H1 (cell line): Measurements from ENCODE around the gene SLC5A9. TPM values are rescaled to one million over a fixed set of nuclear protein-coding genes. Genes with fewer than 3 reads are reported as not detected.

Source experiments
- CTCF ChIA-PET: fragments of 300-600 bp; sonication (Branson Sonifier 250); formaldehyde crosslinking; loops from one replicate; lab custom pipeline; 2021; ENCODE audit not compliant: partially characterized antibody; lab: Charles Lee
- POLR2A ChIA-PET: fragments of 300-600 bp; sonication (Branson Sonifier 250); formaldehyde crosslinking; loops from one replicate; lab custom pipeline; 2021; ENCODE audit warnings: inconsistent platforms; ENCODE audit not compliant: partially characterized antibody; lab: Charles Lee
- DNase-seq, 2 experiments: peaks; one replicate each; pipeline versions ENCODE4 v3.0.0 to v3.0.0-alpha.2; 2010 to 2022; ENCODE audit warnings: low spot score in 2 of 2, low read depth in 1 of 2, mixed read lengths in 1 of 2
- FAIRE-seq: peaks from 2 replicates; lab custom pipeline; 2011; peaks lifted over from hg19 to GRCh38; lab: Jason Lieb, UNC
- H2AFZ ChIP-seq: 2 replicates; pipeline ENCODE4 v1.8.1; 2012; ENCODE audit warnings: low read length, inconsistent platforms
- H2AK5ac ChIP-seq: 2 replicates; pipeline ENCODE4 v1.6.1; 2013; ENCODE audit warnings: low read depth, low read length
- H2BK120ac ChIP-seq: replicated peaks from 2 replicates; pipeline ENCODE3; 2013; ENCODE audit warnings: low read depth, low read length, inconsistent platforms
- H2BK12ac ChIP-seq: 2 replicates; pipeline ENCODE4 v1.6.1; 2013; ENCODE audit warnings: low read depth, low read length
- H2BK15ac ChIP-seq: 2 replicates; pipeline ENCODE4 v1.6.1; 2013; ENCODE audit warnings: low read length
- H2BK20ac ChIP-seq: 2 replicates; pipeline ENCODE4 v1.6.1; 2013; ENCODE audit warnings: low read length
- H2BK5ac ChIP-seq: 2 replicates; pipeline ENCODE4 v1.6.1; 2013; ENCODE audit warnings: low read depth, low read length
- H3K14ac ChIP-seq: 2 replicates; pipeline ENCODE4 v1.6.1; 2013; ENCODE audit warnings: inconsistent platforms; ENCODE audit not compliant: insufficient read length
- H3K18ac ChIP-seq: 2 replicates; pipeline ENCODE4 v1.6.1; 2013; ENCODE audit warnings: low read length; ENCODE audit errors: extremely low read depth
- H3K23ac ChIP-seq: 2 replicates; pipeline ENCODE4 v1.6.1; 2013; ENCODE audit warnings: inconsistent platforms; ENCODE audit not compliant: insufficient read length
- H3K23me2 ChIP-seq: 2 replicates; pipeline ENCODE4 v1.6.1; 2013; ENCODE audit warnings: low read depth, low read length
- H3K27ac ChIP-seq: 2 replicates; pipeline ENCODE4 v1.6.1; 2011; ENCODE audit warnings: low read depth, low read length, inconsistent platforms
- H3K27me3 ChIP-seq, 4 experiments: replicated peaks in 1 of 4; 1 replicate in 1 of 4; 2 replicates in 3 of 4; pipeline versions ENCODE4 v1.6.1 to v1.8.1; 2011 to 2013; ENCODE audit warnings: low read length in 3 of 4, mild to moderate bottlenecking in 3 of 4, inconsistent platforms in 2 of 4, mixed read lengths in 2 of 4, moderate library complexity in 1 of 4; ENCODE audit not compliant: control insufficient read depth in 3 of 4, insufficient read depth in 3 of 4; ENCODE audit errors: extremely low read depth in 1 of 4
- H3K36me3 ChIP-seq, 4 experiments: 2 replicates each; pipeline versions ENCODE4 v1.6.1 to v1.8.1; 2011 to 2013; ENCODE audit warnings: mild to moderate bottlenecking in 4 of 4, low read length in 3 of 4, moderate library complexity in 2 of 4, control low read depth in 1 of 4, inconsistent platforms in 1 of 4; ENCODE audit not compliant: insufficient read depth in 4 of 4, control insufficient read depth in 2 of 4
- H3K4ac ChIP-seq: replicated peaks from 2 replicates; pipeline ENCODE3; 2013; ENCODE audit warnings: low read length, low read depth, mixed read lengths, inconsistent platforms; ENCODE audit not compliant: insufficient read length
- H3K4me1 ChIP-seq, 4 experiments: replicated peaks in 1 of 4; 1 replicate in 1 of 4; 2 replicates in 3 of 4; pipeline versions ENCODE4 v1.6.1 to v1.8.1; 2011 to 2013; ENCODE audit warnings: low read length in 3 of 4, inconsistent platforms in 2 of 4, mixed read lengths in 1 of 4; ENCODE audit not compliant: insufficient read depth in 4 of 4, control insufficient read depth in 3 of 4
- H3K4me2 ChIP-seq, 2 experiments: 2 replicates each; pipeline versions ENCODE4 v1.6.1 to v1.8.1; 2011 to 2013; ENCODE audit warnings: low read depth in 2 of 2, low read length in 2 of 2, control low read depth in 1 of 2, inconsistent platforms in 1 of 2, mild to moderate bottlenecking in 1 of 2; ENCODE audit not compliant: insufficient read depth in 1 of 2
- H3K4me3 ChIP-seq, 4 experiments: fragments of 200-600, 300-600 bp in 1 of 4; sonication (generic), shearing (Covaris generic), sonication (Bioruptor Twin) in 1 of 4; 2 replicates each; pipeline versions ENCODE4 v1.5.1 to v1.8.1; 2011 to 2016; ENCODE audit warnings: low read length in 4 of 4, low read depth in 3 of 4, control low read depth in 2 of 4, inconsistent platforms in 2 of 4, mild to moderate bottlenecking in 2 of 4, mixed read lengths in 1 of 4, moderate library complexity in 1 of 4; ENCODE audit not compliant: insufficient read depth in 2 of 4; ENCODE audit errors: extremely low read depth in 1 of 4
- H3K56ac ChIP-seq: replicated peaks from 2 replicates; pipeline ENCODE3; 2013; ENCODE audit warnings: low read depth, mild to moderate bottlenecking, mixed read lengths, low read length, inconsistent platforms; ENCODE audit not compliant: insufficient read length
- H3K79me1 ChIP-seq: 2 replicates; pipeline ENCODE4 v1.6.1; 2013; ENCODE audit warnings: low read depth, low read length, control low read depth
- H3K79me2 ChIP-seq, 2 experiments: 2 replicates each; pipeline versions ENCODE4 v1.6.1 to v1.8.1; 2012 to 2013; ENCODE audit warnings: low read length in 2 of 2, mild to moderate bottlenecking in 2 of 2, inconsistent platforms in 1 of 2; ENCODE audit not compliant: insufficient read depth in 2 of 2, control insufficient read depth in 1 of 2
- H3K9ac ChIP-seq, 4 experiments: replicated peaks in 1 of 4; 1 replicate in 1 of 4; 2 replicates in 3 of 4; pipeline versions ENCODE4 v1.6.1 to v1.8.1; 2011 to 2013; ENCODE audit warnings: low read depth in 3 of 4, low read length in 3 of 4, control low read depth in 2 of 4, mild to moderate bottlenecking in 2 of 4, moderate library complexity in 2 of 4, inconsistent platforms in 1 of 4; ENCODE audit errors: extremely low read depth in 1 of 4
- H3K9me3 ChIP-seq, 2 experiments: 2 replicates each; pipeline versions ENCODE4 v1.6.1 to v1.8.1; 2012 to 2013; ENCODE audit warnings: mild to moderate bottlenecking in 2 of 2, moderate library complexity in 2 of 2, control low read depth in 1 of 2, inconsistent platforms in 1 of 2, low read depth in 1 of 2, low read length in 1 of 2, mixed read lengths in 1 of 2; ENCODE audit not compliant: insufficient read depth in 2 of 2
- H4K20me1 ChIP-seq, 2 experiments: replicated peaks in 1 of 2; 2 replicates each; pipeline versions ENCODE3 to v1.8.1; 2011 to 2013; ENCODE audit warnings: inconsistent platforms in 2 of 2, low read length in 2 of 2, mild to moderate bottlenecking in 1 of 2; ENCODE audit not compliant: insufficient read depth in 2 of 2, control insufficient read depth in 1 of 2
- H4K5ac ChIP-seq: 2 replicates; pipeline ENCODE4 v1.6.1; 2013; ENCODE audit warnings: low read length, low read depth, mixed read lengths, inconsistent platforms; ENCODE audit not compliant: insufficient read length
- H4K8ac ChIP-seq: 2 replicates; pipeline ENCODE4 v1.8.0; 2013; ENCODE audit warnings: mild to moderate bottlenecking, moderate library complexity, low read length, inconsistent platforms; ENCODE audit not compliant: insufficient read depth; ENCODE audit errors: extremely low read depth
- H4K91ac ChIP-seq: replicated peaks from 2 replicates; pipeline ENCODE3; 2013; ENCODE audit warnings: low read length, mixed read lengths, inconsistent platforms; ENCODE audit not compliant: insufficient read length
- CHD2 ChIP-seq: IDR thresholded peaks from 2 replicates; pipeline ENCODE4 v1.6.1; 2012; ENCODE audit warnings: low read length, improper control_type of control experiment
- FOSL1 ChIP-seq: IDR thresholded peaks from 2 replicates; pipeline ENCODE4 v1.6.1; 2011; ENCODE audit warnings: mild to moderate bottlenecking, low read depth, low read length, moderate library complexity; ENCODE audit not compliant: insufficient read depth
- RFX5 ChIP-seq: IDR thresholded peaks from 2 replicates; pipeline ENCODE4 v1.6.1; 2011; ENCODE audit warnings: low read depth, low read length, improper control_type of control experiment, borderline replicate concordance
- SP1 ChIP-seq: IDR thresholded peaks from 2 replicates; pipeline ENCODE4 v1.6.1; 2011; ENCODE audit warnings: low read depth, low read length
- SP2 ChIP-seq: IDR thresholded peaks from 2 replicates; pipeline ENCODE4 v1.6.1; 2012; ENCODE audit warnings: mild to moderate bottlenecking, low read length, inconsistent platforms
- TAF7 ChIP-seq: optimal IDR thresholded peaks from 2 replicates; pipeline ENCODE3; 2011; ENCODE audit warnings: low read depth, mild to moderate bottlenecking, inconsistent platforms, low read length, moderate library complexity, borderline replicate concordance
- TEAD4 ChIP-seq: IDR thresholded peaks from 2 replicates; pipeline ENCODE4 v1.6.1; 2012; ENCODE audit warnings: low read depth, low read length, inconsistent platforms, mixed read lengths
- WGBS, 2 experiments: shearing (Covaris generic) in 1 of 2; methylation state at CpG; one replicate each; pipeline versions ENCODE4 v1.1.6 to v1.1.7; 2013 to 2015; ENCODE audit warnings: low lambda C conversion rate in 2 of 2, mixed read lengths in 2 of 2, inconsistent platforms in 1 of 2, low coverage in 1 of 2, missing lambda C conversion rate in 1 of 2; ENCODE audit not compliant: insufficient replicate concordance in 2 of 2, insufficient coverage in 1 of 2, insufficient read length in 1 of 2; ENCODE audit errors: extremely low coverage in 1 of 2, missing lambda C conversion rate in 1 of 2; 5-methylcytosine and 5-hydroxymethylcytosine counted together
- polyA plus RNA-seq, 7 experiments: library from polyadenylated mRNA; depleted of rRNA in 3 of 7; stranded (reverse) in 5 of 7; unstranded in 2 of 7; fragments of >200 nt in 5 of 7; fragments of 200-250 nt in 2 of 7; gene quantifications; 1 replicate in 5 of 7; 2 replicates in 1 of 7; 4 replicates in 1 of 7; pipeline versions ENCODE4 v1.2.1 to v1.2.3, GENCODE V29; 2011 to 2013; ENCODE audit warnings: missing spikeins in 2 of 7, mixed read lengths in 2 of 7
- total RNA-seq: library from RNA; stranded (reverse); fragmentation: NEBNext Ultra II Directional; extraction: Animal tissue kit (Norgen Biotek cat#: 25700); gene quantifications from 2 replicates; pipeline ENCODE4 v1.2.1, GENCODE V29; 2021

SLC5A9 gene
- total and polyA plus RNA-seq, 2 of the 8 experiments (the other 6 are each of a cell fraction or from before 2014, with no cell fraction given) = 0.03 TPM; not detected in 1

- H4K91ac ChIP-seq = no peak overlapping the region
- ChIA-PET POLR2A (no interaction called here), CTCF (interaction anchor here (1.6 to 2.0 kb wide), 4 partner anchors 9 to 119 kb away, joined by 4 to 10 read pairs (median 8); no protein-coding TSS in a partner anchor)
- DNase-seq (no peak), FAIRE-seq (no peak)
- no peak overlapping the region for H2BK12ac ChIP-seq
- no peak overlapping the region for H2AFZ ChIP-seq
- peaks cover 0 to 4% of the 10 kb centered on the region in 2 experiments for H4K20me1 ChIP-seq
- H3K18ac ChIP-seq = no peak overlapping the region
- H3K9ac ChIP-seq = no peak overlapping the region
- no peaks in the 10 kb centered on the region; a peak in 1 of 8 replicates for H3K36me3 ChIP-seq
- no peak overlapping the region for H3K56ac ChIP-seq
- H2AK5ac ChIP-seq = no peak overlapping the region
- H3K79me2 ChIP-seq = no peaks in the 10 kb centered on the region
- TF ChIP-seq FOSL1 = no peak
- no peak for TF ChIP-seq SP1
- no peak for TF ChIP-seq RFX5
- no peak for TF ChIP-seq CHD2
- TF ChIP-seq TEAD4 = no peak
- TF ChIP-seq SP2 = no peak
- TF ChIP-seq TAF7 = no peak
- H3K27ac ChIP-seq = no peak overlapping the region
- H3K14ac ChIP-seq = no peak overlapping the region
- 97% methylated on average over 6 of the region's 6 CpGs; no CpG with 5 or more reads in 1 of the 2 experiments for WGBS, 2 experiments
- peaks cover 0 to 1% (median 0%) of the 10 kb centered on the region in 4 experiments; a peak in 1 of 7 replicates for H3K27me3 ChIP-seq
- no peak overlapping the region for H2BK15ac ChIP-seq
- H3K4me1 ChIP-seq = no peaks in the 10 kb centered on the region
- H3K4ac ChIP-seq = no peak overlapping the region
- no peak overlapping the region for H3K4me3 ChIP-seq
- H3K79me1 ChIP-seq = no peaks in the 10 kb centered on the region
- H3K23ac ChIP-seq = no peak overlapping the region
- H2BK120ac ChIP-seq = no peak overlapping the region
- H3K23me2 ChIP-seq = peaks cover 6% of the 10 kb centered on the region; the same call in 1 of the 2 replicates
- H2BK20ac ChIP-seq = no peak overlapping the region
- no peak overlapping the region for H2BK5ac ChIP-seq
- no peak overlapping the region for H3K4me2 ChIP-seq
- H4K8ac ChIP-seq = no peak overlapping the region
- no peaks in the 10 kb centered on the region for H3K9me3 ChIP-seq
- no peak overlapping the region for H4K5ac ChIP-seq
Observed at GRCh38 chr1:48229317-48229716, 6.8 kb downstream of the SLC5A9 start.
